GM19397 (cell line): ENCODE measurements around the gene MYH4.

ENCODE experiments used
- ATAC-seq: cut with Tn5 transposase; IDR thresholded peaks from one replicate; pipeline ENCODE4 v1.9.1; 2021; ENCODE audit warnings: mild to moderate bottlenecking, moderate library complexity; ENCODE audit not compliant: unreplicated experiment

MYH4 gene

DNA sequence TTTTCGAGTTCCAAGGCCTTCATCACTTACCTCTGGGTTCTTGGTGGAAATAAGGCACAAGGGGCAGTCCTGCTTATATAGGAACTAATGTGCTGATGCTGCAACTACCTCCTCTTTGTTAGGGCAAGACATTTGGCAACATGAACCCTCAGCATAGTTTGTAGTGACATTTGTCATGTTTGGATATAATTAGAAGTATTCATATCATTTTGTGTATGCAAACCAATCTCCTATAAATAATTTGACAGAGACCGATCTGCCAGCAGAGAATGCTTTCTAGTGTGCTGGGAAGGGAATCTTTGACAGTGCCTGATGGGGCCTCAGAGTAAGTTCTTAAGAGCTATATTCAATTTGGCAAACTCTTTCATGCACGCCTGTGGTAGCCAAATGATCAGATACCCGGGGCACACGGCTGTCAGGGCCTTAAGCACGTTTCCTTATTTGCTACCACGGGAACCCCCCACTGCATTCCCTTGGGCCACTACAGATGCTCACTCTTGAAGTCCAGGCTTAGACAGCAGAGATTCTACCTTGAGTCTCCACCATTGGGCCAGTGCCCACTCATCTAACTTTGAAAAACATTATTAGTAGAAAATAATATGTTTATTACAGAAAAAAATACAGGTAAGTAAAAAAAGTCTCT lies 47.3 kb downstream of the MYH4 start, which contains the start of gene MYH8:
Gene MYH8 (minus strand): TSS at position 51 of the 643 bp plus-strand sequence. CDS start 1,723 bp downstream, outside the sequence.
- no peak for ATAC-seq

DNA sequence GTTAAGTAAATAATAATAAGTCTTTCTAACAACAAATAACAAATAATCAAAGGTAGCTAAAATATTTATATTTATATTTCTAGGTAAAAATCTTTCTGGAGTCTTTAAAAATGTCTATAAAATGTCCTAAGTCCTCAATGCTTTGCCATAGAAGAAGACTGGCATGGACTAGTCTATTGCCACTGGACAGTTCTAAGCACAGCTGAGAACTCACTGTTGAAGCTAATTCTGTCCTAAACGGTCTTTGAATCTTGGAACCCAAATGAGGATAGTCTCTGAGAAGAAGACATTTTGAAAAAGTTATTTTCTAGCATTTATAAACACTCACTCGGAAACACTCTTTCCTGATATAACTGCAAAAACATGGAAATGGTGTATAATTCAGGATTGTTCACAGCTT lies 48.1 kb downstream of the MYH4 start:
- ATAC-seq, result no peak

DNA sequence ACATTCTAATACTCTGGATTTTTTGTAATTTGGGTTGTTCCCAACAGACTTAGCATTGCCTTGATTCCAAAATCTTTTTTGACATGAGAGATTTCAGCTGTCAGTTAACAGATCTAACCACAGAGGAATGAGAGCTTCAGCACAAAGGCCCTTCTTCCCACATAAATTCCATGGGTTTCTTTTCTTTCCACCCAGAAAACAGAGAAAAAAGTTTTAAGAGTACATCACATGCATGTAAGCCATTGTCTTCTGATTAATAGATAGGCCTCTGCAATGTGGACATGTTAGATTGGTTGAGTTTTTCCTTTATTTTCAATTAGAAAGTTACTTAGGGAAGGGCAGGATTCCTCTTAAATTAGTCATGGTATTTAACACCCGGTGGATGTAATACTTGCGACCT lies 48.5 kb downstream of the MYH4 start:
- no peak for ATAC-seq

DNA sequence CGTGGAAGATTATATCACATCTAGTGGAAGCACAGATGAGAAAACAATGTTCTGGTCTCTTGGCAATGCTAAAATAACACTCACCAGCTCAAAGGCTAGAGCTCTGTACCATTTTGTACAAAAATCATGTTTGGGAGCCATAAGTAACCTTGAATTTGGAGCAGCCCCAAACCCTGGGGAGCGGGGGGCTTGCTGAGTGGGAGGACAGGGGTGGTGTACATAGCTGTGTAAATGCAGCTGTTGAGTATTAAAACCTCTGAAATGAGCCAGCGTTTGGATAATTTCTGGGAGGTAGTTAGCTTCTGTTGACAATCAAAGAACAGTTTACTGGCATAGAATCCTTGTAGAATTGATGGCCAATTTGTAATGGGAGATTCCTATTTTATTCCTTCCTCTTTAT lies 51.9 kb downstream of the MYH4 start:
- no peak for ATAC-seq

DNA sequence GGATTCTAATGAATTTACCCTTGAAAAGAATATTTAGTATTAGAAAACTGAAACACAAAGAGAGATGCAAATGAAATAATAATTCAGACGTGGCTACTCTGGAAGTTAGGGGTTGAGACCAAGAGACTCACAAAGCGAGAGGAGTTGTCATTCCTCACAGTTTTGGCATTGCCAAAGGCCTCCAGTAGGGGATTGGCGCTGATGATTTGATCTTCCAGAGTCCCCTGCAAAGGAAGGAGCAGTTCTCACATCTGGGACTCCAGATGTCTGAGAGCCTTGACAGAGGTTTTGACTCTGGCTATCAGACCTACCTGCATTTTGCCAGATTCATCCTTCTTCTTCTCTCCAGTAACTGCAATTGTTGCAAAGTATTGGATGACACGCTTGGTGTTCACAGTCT lies 54.2 kb downstream of the MYH4 start:
- ATAC-seq, result no peak

DNA sequence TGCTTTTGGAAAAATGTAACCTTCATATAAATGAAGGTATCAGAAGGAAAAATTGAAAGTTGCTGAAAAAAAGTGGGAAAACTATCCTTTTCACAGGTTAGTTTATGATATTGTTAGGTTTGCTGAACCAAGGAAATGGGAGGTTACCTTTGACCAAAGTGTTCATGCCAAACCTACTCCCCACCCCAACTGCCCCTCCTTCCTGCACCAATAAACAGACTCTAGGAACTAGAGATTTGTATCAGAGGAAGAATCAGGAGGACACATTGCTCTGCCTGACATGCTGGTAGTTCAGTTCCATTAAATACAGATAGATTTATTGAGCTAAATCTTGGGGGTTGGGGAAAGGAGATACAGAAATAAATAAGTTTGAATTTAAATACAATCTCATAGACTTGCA lies 65.8 kb downstream of the MYH4 start:
- no peak for ATAC-seq

DNA sequence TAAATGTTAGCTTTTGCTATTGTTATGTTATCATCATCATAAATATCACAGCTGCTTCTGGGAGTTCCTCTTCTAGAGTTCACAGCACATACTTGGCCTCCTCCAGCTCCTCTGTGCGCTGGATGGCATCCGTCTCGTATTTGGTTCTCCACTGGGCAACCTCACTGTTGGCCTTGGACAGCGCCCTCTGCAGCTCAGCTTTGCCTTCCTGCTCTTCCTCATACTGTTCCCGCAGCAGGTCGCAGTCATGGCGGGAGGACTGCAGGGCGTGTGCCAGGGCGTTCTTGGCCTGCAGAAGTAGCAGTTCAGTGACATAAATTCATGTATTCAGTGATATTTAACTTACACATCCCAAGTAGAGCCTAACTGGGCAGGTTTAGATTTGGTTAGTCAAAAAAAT lies 71.0 kb downstream of the MYH4 start:
- no peak for ATAC-seq

DNA sequence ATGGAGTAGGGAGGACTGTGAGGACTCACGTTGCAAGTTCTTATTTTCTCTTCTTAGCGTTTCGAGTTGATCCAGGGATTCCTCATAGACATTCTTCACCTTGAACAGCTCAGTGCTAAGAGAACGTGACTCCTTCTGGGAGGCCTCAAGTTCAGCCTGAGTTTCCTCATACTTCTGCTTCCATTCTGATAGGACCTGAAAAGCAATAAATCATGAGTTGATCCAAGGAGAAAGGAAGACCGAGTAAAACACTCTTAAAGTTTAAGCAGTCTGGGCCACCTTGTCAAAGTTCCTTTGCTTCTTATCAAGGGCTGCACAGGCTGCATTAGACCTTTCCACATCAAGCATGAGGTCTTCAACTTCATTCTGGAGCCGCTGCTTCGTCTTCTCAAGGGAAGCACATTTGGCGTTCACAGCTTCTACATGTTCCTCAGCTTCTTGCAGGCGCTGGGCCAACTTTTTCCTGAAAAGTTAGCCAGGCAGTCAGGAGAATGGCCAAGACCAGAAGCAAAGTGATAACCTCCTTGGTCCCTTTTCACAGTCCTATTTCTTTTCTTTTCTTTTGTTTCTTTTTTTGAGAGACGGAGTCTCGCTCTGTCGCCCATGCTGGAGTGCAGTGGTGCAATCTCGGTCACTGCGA lies 72.7 kb downstream of the MYH4 start:
- no peak for ATAC-seq

DNA sequence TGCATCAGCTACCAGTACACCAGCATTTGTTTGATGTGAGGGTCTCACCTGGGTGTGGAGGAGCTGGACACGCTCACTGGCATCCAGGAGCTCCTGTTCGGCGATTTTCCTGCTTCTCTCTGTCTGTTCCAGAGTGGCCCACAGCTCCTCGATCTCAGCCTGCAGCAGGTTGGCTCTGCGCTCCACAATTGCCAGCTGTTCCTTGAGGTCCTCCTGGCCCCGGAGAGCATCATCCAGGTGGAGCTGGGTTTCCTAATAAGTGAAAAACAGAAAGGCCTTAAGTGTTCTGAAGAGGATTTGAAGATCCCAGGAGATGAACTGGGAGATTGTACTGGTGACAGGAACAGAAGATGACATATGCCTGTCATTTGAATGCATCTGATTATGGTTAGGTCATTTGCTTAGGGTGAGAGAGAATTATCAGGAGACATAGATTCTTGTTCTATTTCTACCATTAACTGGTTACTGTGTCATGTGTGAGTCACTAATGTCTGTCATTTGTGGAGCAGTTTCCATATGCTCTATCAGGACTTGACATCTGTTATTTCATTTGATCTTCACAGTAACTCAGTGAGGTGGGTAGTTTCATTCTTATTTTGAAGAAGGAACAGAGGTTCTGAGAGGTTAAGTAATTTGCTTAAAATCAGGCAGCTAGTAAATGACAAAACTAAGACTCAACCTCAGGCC lies 75.0 kb downstream of the MYH4 start:
- ATAC-seq, result no peak
